ENCODE measurements around the gene LRRC27. TPM values are rescaled to one million over a fixed set of nuclear protein-coding genes. Genes with fewer than 3 reads are reported as not detected.

Gene LRRC27
- total and polyA plus RNA-seq, 9 donors, result 6.3 to 10.3 (median 7.5) TPM

- H3K4me1 ChIP-seq (ENCODE audit: control insufficient read depth, insufficient read depth, low read length), result peaks cover 49% of the 10 kb centered on the region
- DNase-seq, result peak; percentile 70
- 8% methylated on average over 69 of the region's 71 CpGs for WGBS (ENCODE audit: insufficient coverage)
Measured at GRCh38 chr10:132395704-132396493, 63.9 kb downstream of the LRRC27 start.

GRCh38 chr10:132396494-132397035 is 64.6 kb downstream of the LRRC27 start:
- peak; percentile 77 for DNase-seq
- WGBS (ENCODE audit: insufficient coverage), result under 1% methylated on average over 74 of the region's 80 CpGs
- H3K27ac ChIP-seq (ENCODE audit: low read length), result no peak overlapping the region

More at GRCh38 chr10:132395704-132396493, 63.9 kb downstream of the LRRC27 start:
- Histone ChIP-seq H3K27ac (ENCODE audit: low read length) (peak overlapping the region; percentile 65), H3K27me3 (ENCODE audit: control insufficient read depth, insufficient read depth, low read length) (no peaks in the 10 kb centered on the region), H3K4me3 (ENCODE audit: low read length) (peak overlapping the region; percentile 39), H3K9me3 (replicated peaks; ENCODE audit: control insufficient read depth, low read depth, low read length) (no peaks in the 10 kb centered on the region), H3K36me3 (ENCODE audit: control insufficient read depth, insufficient read depth, low read length) (no peaks in the 10 kb centered on the region)

GRCh38 chr10:132397036-132397541 is 65.1 kb downstream of the LRRC27 start, which contains the start of gene PWWP2B:
Gene PWWP2B, plus strand, starts transcription at chr10:132397200. Its CDS starts 27 bp downstream, at chr10:132397227.
- DNase-seq, result peak; percentile 64
- peaks cover 59% of the 10 kb centered on the region for H3K4me1 ChIP-seq (ENCODE audit: control insufficient read depth, insufficient read depth, low read length)
- no peaks in the 10 kb centered on the region for H3K36me3 ChIP-seq (ENCODE audit: control insufficient read depth, insufficient read depth, low read length)
- peak within 1 kb of the TSS; percentile 62 for H3K4me3 ChIP-seq (ENCODE audit: low read length)
- H3K27ac ChIP-seq (ENCODE audit: low read length), result peak within 1 kb of the TSS; percentile 65
- H3K27me3 ChIP-seq (ENCODE audit: control insufficient read depth, insufficient read depth, low read length), result no peaks in the 10 kb centered on the region
- under 1% methylated on average over 80 of the region's 86 CpGs for whole genome bisulfite sequencing (ENCODE audit: insufficient coverage)
- H3K9me3 ChIP-seq (replicated peaks; ENCODE audit: control insufficient read depth, low read depth, low read length), result no peaks in the 10 kb centered on the region

More at GRCh38 chr10:132396494-132397035, 64.6 kb downstream of the LRRC27 start:
- Histone ChIP-seq H3K4me3 (ENCODE audit: low read length) (peak overlapping the region; percentile 39), H3K27me3 (ENCODE audit: control insufficient read depth, insufficient read depth, low read length) (no peaks in the 10 kb centered on the region), H3K36me3 (ENCODE audit: control insufficient read depth, insufficient read depth, low read length) (no peaks in the 10 kb centered on the region), H3K9me3 (replicated peaks; ENCODE audit: control insufficient read depth, low read depth, low read length) (no peaks in the 10 kb centered on the region), H3K4me1 (ENCODE audit: control insufficient read depth, insufficient read depth, low read length) (peaks cover 56% of the 10 kb centered on the region)

- 23% methylated on average over 34 of the region's 40 CpGs for WGBS (ENCODE audit: insufficient coverage)
- H3K27me3 ChIP-seq (ENCODE audit: control insufficient read depth, insufficient read depth, low read length), result no peaks in the 10 kb centered on the region
- H3K9me3 ChIP-seq (replicated peaks; ENCODE audit: control insufficient read depth, low read depth, low read length), result no peaks in the 10 kb centered on the region
- H3K4me1 ChIP-seq (ENCODE audit: control insufficient read depth, insufficient read depth, low read length), result peaks cover 65% of the 10 kb centered on the region
- no peak for DNase-seq
- H3K27ac ChIP-seq (ENCODE audit: low read length), result peak overlapping the region; percentile 69
- H3K36me3 ChIP-seq (ENCODE audit: control insufficient read depth, insufficient read depth, low read length), result no peaks in the 10 kb centered on the region
- peak overlapping the region; percentile 62 for H3K4me3 ChIP-seq (ENCODE audit: low read length)
Measured at GRCh38 chr10:132397671-132398565, 65.9 kb downstream of the LRRC27 start.

GRCh38 chr10:132398566-132398991 is 66.6 kb downstream of the LRRC27 start:
- Histone ChIP-seq H3K27ac (ENCODE audit: low read length) (peak overlapping the region; percentile 69), H3K27me3 (ENCODE audit: control insufficient read depth, insufficient read depth, low read length) (no peaks in the 10 kb centered on the region), H3K36me3 (ENCODE audit: control insufficient read depth, insufficient read depth, low read length) (no peaks in the 10 kb centered on the region), H3K4me3 (ENCODE audit: low read length) (no peak overlapping the region), H3K9me3 (replicated peaks; ENCODE audit: control insufficient read depth, low read depth, low read length) (no peaks in the 10 kb centered on the region), H3K4me1 (ENCODE audit: control insufficient read depth, insufficient read depth, low read length) (peaks cover 65% of the 10 kb centered on the region)
- no peak for DNase-seq
- 76% methylated on average over 10 of the region's 13 CpGs for WGBS (ENCODE audit: insufficient coverage)

GRCh38 chr10:132399117-132400035 is 67.4 kb downstream of the LRRC27 start:
- DNase-seq, result no peak
- no peak overlapping the region for H3K4me3 ChIP-seq (ENCODE audit: low read length)

GRCh38 chr10:132400041-132400546 is 68.1 kb downstream of the LRRC27 start:
- DNase-seq, result no peak
- no peaks in the 10 kb centered on the region for H3K27me3 ChIP-seq (ENCODE audit: control insufficient read depth, insufficient read depth, low read length)
- no peaks in the 10 kb centered on the region for H3K9me3 ChIP-seq (replicated peaks; ENCODE audit: control insufficient read depth, low read depth, low read length)
- H3K4me3 ChIP-seq (ENCODE audit: low read length), result no peak overlapping the region
- peaks cover 1% of the 10 kb centered on the region for H3K36me3 ChIP-seq (ENCODE audit: control insufficient read depth, insufficient read depth, low read length)
- 88% methylated on average over 5 of the region's 9 CpGs for WGBS (ENCODE audit: insufficient coverage)
- H3K27ac ChIP-seq (ENCODE audit: low read length), result peak overlapping the region; percentile 17
- peaks cover 65% of the 10 kb centered on the region for H3K4me1 ChIP-seq (ENCODE audit: control insufficient read depth, insufficient read depth, low read length)

More at GRCh38 chr10:132399117-132400035, 67.4 kb downstream of the LRRC27 start:
- Histone ChIP-seq H3K9me3 (replicated peaks; ENCODE audit: control insufficient read depth, low read depth, low read length) (no peaks in the 10 kb centered on the region), H3K36me3 (ENCODE audit: control insufficient read depth, insufficient read depth, low read length) (no peaks in the 10 kb centered on the region), H3K27me3 (ENCODE audit: control insufficient read depth, insufficient read depth, low read length) (no peaks in the 10 kb centered on the region), H3K4me1 (ENCODE audit: control insufficient read depth, insufficient read depth, low read length) (peaks cover 68% of the 10 kb centered on the region), H3K27ac (ENCODE audit: low read length) (peak overlapping the region; percentile 69)
- 85% methylated on average over 26 of the region's 27 CpGs for WGBS (ENCODE audit: insufficient coverage)

- H3K4me1 ChIP-seq (ENCODE audit: control insufficient read depth, insufficient read depth, low read length), result peaks cover 60% of the 10 kb centered on the region
- no peak overlapping the region for H3K4me3 ChIP-seq (ENCODE audit: low read length)
- no peaks in the 10 kb centered on the region for H3K9me3 ChIP-seq (replicated peaks; ENCODE audit: control insufficient read depth, low read depth, low read length)
- peak overlapping the region; percentile 13 for H3K27ac ChIP-seq (ENCODE audit: low read length)
- no peaks in the 10 kb centered on the region for H3K27me3 ChIP-seq (ENCODE audit: control insufficient read depth, insufficient read depth, low read length)
- no peak for DNase-seq
- WGBS (ENCODE audit: insufficient coverage), result 54% methylated on average over 17 of the region's 17 CpGs
- H3K36me3 ChIP-seq (ENCODE audit: control insufficient read depth, insufficient read depth, low read length), result peaks cover 7% of the 10 kb centered on the region
Measured at GRCh38 chr10:132400547-132401151, 68.7 kb downstream of the LRRC27 start.

All from muscle of leg (tissue), 11 donors.